Keratinocyte (primary cell): ENCODE measurements around the gene GATD1. TPM values are rescaled to one million over a fixed set of nuclear protein-coding genes. Genes with fewer than 3 reads are reported as not detected.

Source experiments
- DNase-seq: peaks from one replicate; pipeline ENCODE4 v3.0.0-alpha.2; 2011; ENCODE audit warnings: low read depth, missing footprints, low spot score
- FAIRE-seq: peaks from 2 replicates; lab custom pipeline; 2011; peaks lifted over from hg19 to GRCh38; lab: Jason Lieb, UNC
- H2AFZ ChIP-seq: 2 replicates; pipeline ENCODE4 v1.6.0; 2012; ENCODE audit warnings: low read length, control low read depth, inconsistent platforms; ENCODE audit not compliant: control insufficient read depth
- H3K27ac ChIP-seq: 2 replicates; pipeline ENCODE4 v1.5.1; 2011; ENCODE audit warnings: low read length; ENCODE audit not compliant: control insufficient read depth, insufficient read depth
- H3K27me3 ChIP-seq: 3 replicates; pipeline ENCODE4 v1.6.0; 2011; ENCODE audit warnings: low read length; ENCODE audit not compliant: control insufficient read depth, insufficient read depth; ENCODE audit errors: extremely low read depth
- H3K36me3 ChIP-seq, 2 experiments: 2 replicates in 1 of 2; 3 replicates in 1 of 2; pipeline ENCODE4 v1.5.1; 2011; ENCODE audit warnings: low read length in 2 of 2, mild to moderate bottlenecking in 1 of 2; ENCODE audit not compliant: control insufficient read depth in 2 of 2, insufficient read depth in 2 of 2; ENCODE audit errors: extremely low read depth in 1 of 2
- H3K4me1 ChIP-seq: 3 replicates; pipeline ENCODE4 v1.5.1; 2011; ENCODE audit warnings: low read length; ENCODE audit not compliant: control insufficient read depth, insufficient read depth; ENCODE audit errors: extremely low read depth
- H3K4me2 ChIP-seq: 3 replicates; pipeline ENCODE4 v1.6.0; 2011; ENCODE audit warnings: low read depth, low read length; ENCODE audit not compliant: control insufficient read depth, insufficient read depth; ENCODE audit errors: extremely low read depth
- H3K4me3 ChIP-seq, 3 experiments: fragments of 200-600 bp in 1 of 3; sonication (generic) in 1 of 3; 2 replicates in 2 of 3; 3 replicates in 1 of 3; pipeline ENCODE4 v1.5.1; 2011 to 2016; ENCODE audit warnings: low read length in 3 of 3, mild to moderate bottlenecking in 3 of 3, control low read depth in 2 of 3, inconsistent platforms in 1 of 3, low read depth in 1 of 3, mixed read lengths in 1 of 3, mixed run types in 1 of 3, moderate library complexity in 1 of 3; ENCODE audit not compliant: control insufficient read depth in 2 of 3, insufficient read depth in 2 of 3; ENCODE audit errors: extremely low read depth in 1 of 3
- H3K79me2 ChIP-seq: 2 replicates; pipeline ENCODE4 v1.6.0; 2012; ENCODE audit warnings: low read length; ENCODE audit not compliant: control insufficient read depth, insufficient read depth
- H3K9ac ChIP-seq: 3 replicates; pipeline ENCODE4 v1.6.0; 2011; ENCODE audit warnings: low read length; ENCODE audit not compliant: control insufficient read depth, insufficient read depth; ENCODE audit errors: extremely low read depth
- H3K9me1 ChIP-seq: 3 replicates; pipeline ENCODE4 v1.6.0; 2011; ENCODE audit warnings: low read length; ENCODE audit not compliant: control insufficient read depth, insufficient read depth; ENCODE audit errors: extremely low read depth
- H3K9me3 ChIP-seq: 2 replicates; pipeline ENCODE4 v1.5.1; 2012; ENCODE audit warnings: low read depth, low read length; ENCODE audit not compliant: control insufficient read depth
- H4K20me1 ChIP-seq: 3 replicates; pipeline ENCODE4 v1.6.0; 2011; ENCODE audit warnings: low read length; ENCODE audit not compliant: control insufficient read depth, insufficient read depth; ENCODE audit errors: extremely low read depth
- CTCF ChIP-seq, 3 experiments: IDR thresholded peaks in 1 of 3; conservative IDR thresholded peaks in 1 of 3; optimal IDR thresholded peaks in 1 of 3; 2 replicates in 2 of 3; 3 replicates in 1 of 3; pipeline versions ENCODE3 to v1.5.1; 2011; ENCODE audit warnings: low read length in 3 of 3, mild to moderate bottlenecking in 3 of 3, moderate library complexity in 2 of 3, control low read depth in 1 of 3, inconsistent platforms in 1 of 3; ENCODE audit not compliant: insufficient read depth in 2 of 3; ENCODE audit errors: extremely low read depth in 1 of 3
- EZH2 ChIP-seq: IDR thresholded peaks from one replicate; pipeline ENCODE4 v1.6.1; 2012; ENCODE audit warnings: inconsistent platforms, mild to moderate bottlenecking, low read length, moderate library complexity
- dilution Hi-C: fragments of 300-500 bp; cut with MboI; formaldehyde crosslinking; loops from one replicate; pipeline ENCODE4 v1.7.0; 2020; ENCODE audit warnings: low sequenced_read_pairs; ENCODE audit not compliant: extremely low pct_ligation_motif_present
- polyA plus RNA-seq, 5 experiments: library from polyadenylated mRNA; depleted of rRNA in 3 of 5; stranded (reverse) in 3 of 5; stranded (forward) in 1 of 5; unstranded in 1 of 5; fragments of >200 nt; gene quantifications; 1 replicate in 1 of 5; 2 replicates in 3 of 5; 3 replicates in 1 of 5; pipeline versions ENCODE4 v1.2.1 to v1.2.3, GENCODE V29; 2011 to 2012; ENCODE audit warnings: missing spikeins in 2 of 5, low read depth in 1 of 5, low replicate concordance in 1 of 5

GATD1 gene
- polyA plus RNA-seq, 1 donor (not counting 4 experiments of a cell fraction or from before 2014, with no cell fraction given) = 24.4 TPM

- no peak overlapping the region for H3K27ac ChIP-seq
- peak overlapping the region; percentile 71 to 78 (median 75) for H3K4me3 ChIP-seq
- H3K36me3 ChIP-seq = peaks cover 0 to 8% of the 10 kb centered on the region in 2 experiments
- FAIRE-seq (no peak), DNase-seq (no peak)
- H3K9me1 ChIP-seq = peaks cover 7% of the 10 kb centered on the region
- no peaks in the 10 kb centered on the region for H3K27me3 ChIP-seq
- H3K79me2 ChIP-seq = peaks cover 6% of the 10 kb centered on the region
- H3K9me3 ChIP-seq = no peaks in the 10 kb centered on the region
- H3K4me1 ChIP-seq = peaks cover 25% of the 10 kb centered on the region
- no peaks in the 10 kb centered on the region for H4K20me1 ChIP-seq
- dilution Hi-C loops = no loop called here
- H3K4me2 ChIP-seq = peak overlapping the region; percentile 68
- H2AFZ ChIP-seq = no peak overlapping the region
- H3K9ac ChIP-seq = peak overlapping the region; percentile 81
- TF ChIP-seq EZH2 (no peak), CTCF (optimal IDR thresholded peaks at IDR 0.05 in 1 of 3, IDR thresholded peaks at IDR 0.05 in 1 of 3, conservative IDR thresholded peaks at IDR 0.05 in 1 of 3; ENCODE audit: extremely low read depth in 1 of 3, insufficient read depth in 2 of 3, low read length in 3 of 3) (peak in 1 of 3 experiments; percentile 6)
Observed at GRCh38 chr11:820655-821511, 43.6 kb upstream of the GATD1 start.

- Histone ChIP-seq H3K27me3 (no peaks in the 10 kb centered on the region), H3K4me3 (peak overlapping the region; percentile 71 to 78 (median 75)), H3K9ac (peak overlapping the region; percentile 81), H3K9me1 (peaks cover 7% of the 10 kb centered on the region), H3K79me2 (peaks cover 6% of the 10 kb centered on the region), H3K36me3 (peaks cover 0 to 6% of the 10 kb centered on the region in 2 experiments), H2AFZ (no peak overlapping the region), H3K4me2 (peak overlapping the region; percentile 68), H3K4me1 (peaks cover 25% of the 10 kb centered on the region), H4K20me1 (no peaks in the 10 kb centered on the region), H3K27ac (peak overlapping the region; percentile 76), H3K9me3 (no peaks in the 10 kb centered on the region)
- DNase-seq (no peak), FAIRE-seq (no peak)
- TF ChIP-seq CTCF (optimal IDR thresholded peaks at IDR 0.05 in 1 of 3, IDR thresholded peaks at IDR 0.05 in 1 of 3, conservative IDR thresholded peaks at IDR 0.05 in 1 of 3; ENCODE audit: extremely low read depth in 1 of 3, insufficient read depth in 2 of 3, low read length in 3 of 3) (no peak), EZH2 (no peak)
- dilution Hi-C loops = no loop called here
Observed at GRCh38 chr11:819943-820649, 42.8 kb upstream of the GATD1 start.
